ENCODE measurements around the gene ANKS1B. TPM values are rescaled to one million over a fixed set of nuclear protein-coding genes. Genes with fewer than 3 reads are reported as not detected.

The ANKS1B gene
- total RNA-seq, 1 donor from 2014 or later: 65.5 TPM

DNA sequence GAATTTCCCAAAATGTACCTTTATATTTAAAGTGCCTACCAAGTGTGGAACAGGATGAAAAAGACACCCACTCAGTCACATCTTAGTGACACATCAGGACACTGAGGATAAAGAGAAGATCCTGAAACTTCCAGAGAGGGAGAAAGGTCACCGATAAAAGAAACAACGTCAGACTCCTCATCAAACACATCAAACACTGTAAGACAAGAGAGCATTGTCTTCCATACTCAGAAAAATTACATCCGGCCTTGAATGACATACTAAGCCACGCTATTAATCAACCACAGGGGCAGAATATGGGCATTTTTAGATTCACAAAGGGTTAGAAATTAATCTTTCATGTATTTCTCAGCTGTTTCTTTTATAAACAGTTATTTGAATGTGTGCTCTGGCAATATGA lies 849.4 kb downstream of the ANKS1B start:
- no peak for DNase-seq (ENCODE audit: low spot score)

DNA sequence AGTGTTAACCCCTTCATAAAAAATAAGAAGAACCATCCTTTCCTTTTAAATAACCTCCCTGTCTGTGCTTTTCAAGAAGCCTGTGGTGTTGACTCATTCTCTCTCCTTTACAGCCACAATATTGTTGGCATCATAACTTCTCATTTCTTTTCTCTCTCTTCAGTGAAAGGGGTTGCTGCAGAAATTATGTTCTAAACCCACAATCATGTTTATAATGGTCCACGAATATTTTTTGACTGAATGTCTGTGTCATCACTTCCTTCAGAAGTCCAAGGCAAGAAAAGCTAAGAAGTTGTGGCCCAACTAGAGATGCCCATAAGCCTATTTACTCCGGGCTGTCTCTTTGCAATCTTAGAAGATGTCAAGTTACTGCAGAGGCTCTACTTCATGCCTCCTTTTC lies 851.3 kb downstream of the ANKS1B start:
- DNase-seq (ENCODE audit: low spot score): no peak

DNA sequence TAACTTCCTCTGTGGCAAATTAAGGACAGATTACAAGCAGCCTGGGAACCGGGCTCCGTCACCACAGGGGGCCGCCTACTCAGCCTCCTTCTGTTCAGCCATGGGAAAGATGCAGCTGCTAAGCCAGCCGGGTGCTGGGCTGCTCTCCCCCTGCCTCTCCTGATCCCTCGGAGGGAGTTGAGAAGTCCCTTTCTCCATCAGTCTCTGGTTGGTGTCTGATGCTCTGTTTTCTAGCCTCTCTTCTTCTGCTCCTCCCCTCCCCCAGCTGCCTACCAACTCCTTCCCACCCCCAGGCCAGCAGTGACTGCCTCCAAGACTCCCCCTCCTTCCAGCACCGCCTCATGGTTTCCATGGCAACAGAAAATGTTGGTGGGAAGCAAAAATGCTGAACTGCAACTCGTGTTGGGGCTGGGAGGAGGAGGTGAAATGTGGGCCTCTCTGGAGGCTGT lies 853.0 kb downstream of the ANKS1B start:
- DNase-seq (ENCODE audit: low spot score): no peak

DNA sequence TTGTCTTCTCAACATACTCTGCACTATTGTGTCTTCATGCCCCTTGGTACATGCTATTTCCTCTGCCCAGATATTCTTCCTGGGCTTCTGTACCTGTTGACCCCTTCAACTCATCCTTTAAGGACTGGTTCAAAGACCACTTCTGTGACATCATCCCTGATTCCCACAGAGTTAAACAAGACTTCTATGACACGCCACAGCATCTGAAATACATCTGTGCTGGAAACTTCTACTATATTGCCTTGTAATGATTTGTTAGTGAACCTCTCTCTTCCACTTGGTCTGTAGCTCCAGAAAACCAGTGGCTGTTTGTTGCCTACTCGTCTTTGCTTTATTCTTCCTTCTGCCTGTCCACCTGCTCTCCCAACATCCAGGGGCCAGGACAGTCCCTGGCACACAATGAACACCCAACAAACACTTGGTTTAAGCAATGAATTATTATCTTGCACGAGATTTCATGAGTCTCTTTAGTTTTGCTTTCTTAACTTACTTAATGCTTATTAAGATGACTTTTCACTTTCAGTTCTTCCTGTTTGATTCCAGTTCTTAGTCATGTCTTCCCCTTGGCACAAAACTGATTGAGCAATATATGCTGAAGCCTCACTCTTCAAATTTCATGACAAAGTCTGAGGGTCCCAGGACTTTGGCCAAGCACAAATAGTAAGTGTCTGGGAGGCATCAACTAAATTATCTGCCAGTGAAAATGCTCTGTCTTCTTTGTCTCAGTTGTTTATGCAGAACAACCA lies 853.8 kb downstream of the ANKS1B start:
- DNase-seq (ENCODE audit: low spot score): peak; percentile 5

DNA sequence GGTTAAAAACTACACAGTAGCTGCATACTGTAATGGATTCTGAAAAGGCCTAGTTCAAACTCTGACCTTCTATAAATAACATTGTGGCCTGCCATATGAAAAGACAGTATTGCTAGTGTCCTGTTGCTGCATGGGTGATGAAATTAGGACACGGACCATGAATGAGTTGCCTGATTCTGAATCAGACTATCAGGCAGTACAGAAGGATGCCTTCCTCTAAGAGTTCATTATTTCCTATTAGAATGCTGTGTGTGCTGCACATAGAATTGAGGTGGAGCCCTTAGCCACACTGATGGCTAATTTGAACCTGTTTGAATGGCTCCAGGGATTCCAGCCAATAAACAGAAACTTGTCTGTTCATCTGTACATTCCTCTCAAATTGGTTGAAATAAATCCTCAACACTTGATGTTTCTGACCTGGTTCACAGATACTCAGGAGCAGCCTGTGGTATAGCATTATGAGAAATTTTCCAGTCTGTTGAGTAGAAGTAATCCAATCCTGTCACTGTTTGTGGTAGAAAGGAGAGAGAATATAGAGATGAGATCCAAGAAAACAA lies 856.4 kb downstream of the ANKS1B start:
- no peak for DNase-seq (ENCODE audit: low spot score)

DNA sequence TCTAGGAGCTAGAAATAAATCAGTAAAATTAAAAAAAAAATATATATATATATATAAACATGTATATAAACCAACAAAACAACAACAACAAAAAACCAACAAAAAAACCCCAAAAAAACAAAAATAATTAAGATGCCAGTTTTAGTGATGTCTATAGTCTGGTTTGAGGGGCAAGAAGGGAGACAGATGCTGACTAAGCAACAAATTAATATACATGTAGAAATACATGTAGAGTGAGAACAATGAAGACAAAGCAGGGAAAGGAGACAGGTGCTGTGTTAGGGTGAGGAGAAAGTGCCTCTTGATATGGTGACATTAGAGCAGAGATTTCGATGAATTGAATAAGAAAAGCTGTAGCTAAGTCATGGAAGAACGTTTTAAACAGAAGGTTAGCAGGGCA lies 861.8 kb downstream of the ANKS1B start:
- DNase-seq (ENCODE audit: low spot score): no peak

DNA sequence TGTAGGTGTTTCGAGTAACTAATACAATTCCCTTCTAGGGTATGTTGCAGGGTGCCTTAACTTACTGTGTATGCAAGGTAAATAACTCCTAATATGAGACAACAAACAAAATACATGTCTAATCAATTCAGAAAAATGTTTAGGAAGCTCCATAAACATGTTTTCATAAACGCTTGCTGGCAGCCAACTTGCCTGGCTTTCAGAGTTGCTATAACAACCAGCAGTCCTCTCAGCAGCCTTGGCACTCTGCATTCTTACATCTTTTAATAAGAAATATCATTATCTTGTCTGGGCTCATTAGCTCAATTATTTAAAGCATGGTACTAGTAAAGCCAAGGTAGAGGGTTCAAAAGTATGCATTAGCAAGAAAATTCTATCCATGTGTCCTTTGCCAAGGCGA lies 862.2 kb downstream of the ANKS1B start:
- DNase-seq (ENCODE audit: low spot score): no peak

DNA sequence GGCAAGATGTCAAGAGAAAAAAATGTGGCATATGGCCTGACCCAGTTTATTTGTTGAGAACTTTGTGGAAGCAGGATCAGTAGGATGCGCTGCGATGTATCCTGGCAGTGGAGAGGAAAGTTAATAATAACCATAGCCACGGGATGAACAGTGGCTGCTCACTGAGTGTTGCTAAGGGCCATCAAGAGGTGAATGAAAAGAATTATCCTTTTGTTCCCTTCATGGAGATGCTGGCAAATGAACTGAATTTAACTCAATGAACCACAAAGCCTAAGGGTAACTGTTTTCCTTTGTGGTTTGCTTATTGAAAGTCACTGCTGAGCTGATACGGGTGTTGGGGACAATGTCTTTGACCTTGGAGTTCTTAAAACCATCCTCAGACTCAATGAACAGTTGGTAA lies 863.2 kb downstream of the ANKS1B start:
- DNase-seq (ENCODE audit: low spot score): no peak

DNA sequence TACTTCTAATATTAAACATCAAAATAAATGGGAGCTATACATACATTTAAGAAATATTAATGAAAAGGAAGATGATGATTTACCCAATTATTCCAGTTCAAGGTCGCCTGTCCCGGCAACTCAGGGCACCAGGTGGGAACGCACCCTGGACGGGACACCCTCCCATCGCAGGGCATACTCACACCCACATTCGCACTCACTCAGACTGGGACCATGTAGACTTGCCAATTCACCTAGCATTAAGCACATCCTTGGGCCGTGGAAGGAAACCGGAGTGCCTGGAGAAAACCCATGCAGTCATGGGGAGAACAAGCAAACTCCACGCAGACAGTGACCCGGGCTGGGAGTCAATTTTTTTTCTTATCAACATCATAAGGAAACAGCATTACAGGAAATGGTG lies 864.8 kb downstream of the ANKS1B start:
- DNase-seq (ENCODE audit: low spot score): no peak

DNA sequence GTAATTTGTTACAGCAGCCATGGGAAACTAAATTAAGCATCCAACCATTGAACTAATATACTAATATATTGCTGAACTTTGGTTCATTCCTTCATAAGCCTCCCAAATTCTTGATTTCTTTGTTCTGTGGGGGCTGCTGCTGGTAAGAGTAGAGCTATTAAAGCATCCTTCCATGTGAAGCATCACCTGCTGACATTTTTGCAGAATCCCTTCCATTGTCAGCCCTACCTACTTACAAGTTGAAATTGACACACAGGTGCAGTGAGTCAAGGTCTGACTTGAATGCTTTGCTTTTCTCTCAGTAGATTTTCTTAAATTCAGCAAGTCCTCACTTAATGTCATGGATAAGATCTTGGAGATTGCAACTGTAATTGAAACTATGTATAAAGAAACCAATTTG lies 865.3 kb downstream of the ANKS1B start:
- DNase-seq (ENCODE audit: low spot score): no peak

DNA sequence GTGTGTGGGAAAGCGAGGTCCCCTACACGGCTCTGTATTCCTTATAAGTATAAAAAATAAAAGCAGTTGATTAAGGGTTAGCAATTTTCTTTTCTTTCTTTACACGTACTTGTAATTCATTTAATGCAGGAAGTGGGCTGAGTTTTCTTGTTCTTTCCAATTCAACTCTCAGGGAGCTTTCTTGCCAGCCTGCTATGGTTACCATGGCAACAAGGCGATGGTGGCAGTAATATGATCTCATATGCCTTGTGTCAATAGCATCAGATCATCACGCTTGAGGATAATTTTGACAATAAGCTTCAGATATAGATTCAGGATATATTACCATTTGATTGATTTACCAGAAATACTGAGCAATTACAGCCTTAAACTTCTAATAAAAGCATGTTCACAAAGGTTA lies 873.1 kb downstream of the ANKS1B start:
- DNase-seq (ENCODE audit: low spot score): no peak

DNA sequence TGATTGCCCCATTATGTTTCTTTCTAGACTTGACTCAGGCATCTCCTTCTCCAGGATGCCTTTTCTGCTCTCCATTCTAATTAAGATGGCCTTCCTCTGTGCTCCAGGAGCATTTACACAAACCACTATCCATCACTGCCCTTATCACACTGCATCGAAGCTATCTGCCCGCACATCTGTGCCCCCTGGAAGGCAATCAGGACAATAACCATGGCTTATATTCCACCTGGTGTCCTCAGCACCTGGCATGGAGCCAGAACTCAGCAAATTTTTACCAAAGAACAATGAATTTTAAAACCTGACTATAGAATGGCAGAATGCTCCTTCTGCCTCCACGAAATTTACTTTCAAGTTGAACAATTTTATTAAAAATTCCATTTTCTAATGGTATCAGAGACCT lies 873.9 kb downstream of the ANKS1B start:
- no peak for DNase-seq (ENCODE audit: low spot score)

DNA sequence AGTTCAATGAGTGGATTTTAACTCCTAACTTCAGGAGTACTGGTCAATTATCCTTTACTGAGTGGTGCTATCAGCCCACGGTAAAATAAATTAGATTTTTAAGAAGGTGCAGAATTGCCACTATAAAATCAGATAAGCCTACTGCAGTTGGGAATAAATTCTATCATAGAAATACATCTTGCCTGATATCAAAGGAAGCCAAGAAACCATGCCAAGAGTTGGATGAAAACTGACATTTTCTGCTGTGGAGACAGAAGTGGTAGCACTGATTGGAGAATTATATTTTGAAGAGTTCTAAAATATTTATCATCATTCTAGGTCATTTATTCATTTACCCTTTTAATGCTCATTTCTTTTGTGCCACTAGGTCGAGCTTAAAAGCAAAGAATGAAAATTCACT lies 874.5 kb downstream of the ANKS1B start:
- no peak for DNase-seq (ENCODE audit: low spot score)

DNA sequence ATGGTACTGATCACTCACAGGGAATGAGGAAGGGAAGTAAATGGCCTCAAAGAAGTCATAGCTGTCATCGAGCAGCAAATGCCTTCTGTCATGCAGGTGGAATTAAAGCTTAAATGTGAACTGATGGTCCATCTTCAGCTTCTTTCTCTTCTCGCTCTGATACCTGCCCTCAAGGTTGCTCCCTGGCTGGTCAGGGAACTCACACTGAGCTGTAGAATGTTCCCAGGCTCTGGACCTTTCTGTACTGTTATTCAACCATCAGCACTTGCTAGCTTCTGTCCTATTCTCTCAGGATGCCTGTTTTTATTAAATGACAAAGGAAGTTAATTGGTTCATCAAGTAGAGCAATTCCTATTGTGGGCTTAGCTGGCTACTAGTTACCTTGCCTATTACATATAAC lies 875.8 kb downstream of the ANKS1B start:
- no peak for DNase-seq (ENCODE audit: low spot score)

DNA sequence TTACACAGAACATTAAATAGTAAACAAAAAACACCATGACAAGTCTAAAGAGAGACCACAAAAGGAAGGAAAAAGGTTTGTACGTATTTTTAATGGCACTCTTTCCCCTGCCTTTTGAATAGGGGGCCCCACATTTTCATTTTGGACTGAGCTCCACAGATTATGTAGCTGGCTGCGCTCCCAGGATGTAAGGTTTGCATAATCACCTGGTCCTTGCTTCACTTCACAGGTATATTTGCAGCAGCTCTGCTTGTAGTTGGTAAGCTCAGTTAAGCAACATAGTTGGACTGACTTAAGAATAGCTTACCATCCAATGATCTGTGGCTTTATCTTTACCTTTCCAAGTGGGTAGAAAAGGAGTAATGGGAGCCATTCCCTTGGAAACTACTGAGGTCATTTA lies 885.0 kb downstream of the ANKS1B start:
- DNase-seq (ENCODE audit: low spot score): no peak

DNA sequence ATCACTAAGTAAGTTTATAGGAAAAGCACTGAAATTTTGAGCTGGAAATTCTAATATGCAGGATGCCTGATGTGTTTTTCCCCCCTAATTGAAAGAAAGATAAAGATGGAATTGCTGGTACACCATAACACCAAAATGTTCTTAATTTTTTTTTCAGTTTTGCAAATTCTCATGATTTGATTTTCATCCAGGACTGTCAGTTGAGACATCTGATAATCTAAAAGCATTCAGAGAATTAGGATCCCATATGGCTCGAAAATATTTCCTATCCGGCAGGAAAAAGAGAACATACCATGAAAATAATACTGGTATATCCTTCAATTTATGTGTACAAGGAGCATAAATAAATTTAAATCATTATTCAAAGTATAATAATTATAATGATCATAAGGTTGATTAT lies 887.6 kb downstream of the ANKS1B start:
- no peak for DNase-seq (ENCODE audit: low spot score)

DNA sequence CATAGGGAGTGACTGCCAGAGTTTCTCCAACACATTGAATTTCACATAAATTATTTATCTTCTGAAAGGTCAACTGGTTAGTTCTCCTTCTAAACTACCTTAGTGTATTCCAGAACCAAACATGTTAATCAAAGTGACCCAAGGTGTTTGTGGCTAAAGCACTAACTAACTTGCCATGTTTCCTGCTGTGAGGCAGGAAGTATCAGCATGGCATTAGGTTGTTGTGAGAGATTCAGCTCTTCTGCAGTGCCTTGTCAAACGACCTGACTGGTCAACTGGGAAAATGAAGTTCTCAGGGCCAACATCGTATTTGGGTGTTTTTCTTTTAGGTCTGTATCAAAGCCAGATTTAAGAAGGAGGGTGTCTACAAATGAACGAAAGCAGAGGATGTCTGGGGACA lies 891.6 kb downstream of the ANKS1B start:
- DNase-seq (ENCODE audit: low spot score): no peak

DNA sequence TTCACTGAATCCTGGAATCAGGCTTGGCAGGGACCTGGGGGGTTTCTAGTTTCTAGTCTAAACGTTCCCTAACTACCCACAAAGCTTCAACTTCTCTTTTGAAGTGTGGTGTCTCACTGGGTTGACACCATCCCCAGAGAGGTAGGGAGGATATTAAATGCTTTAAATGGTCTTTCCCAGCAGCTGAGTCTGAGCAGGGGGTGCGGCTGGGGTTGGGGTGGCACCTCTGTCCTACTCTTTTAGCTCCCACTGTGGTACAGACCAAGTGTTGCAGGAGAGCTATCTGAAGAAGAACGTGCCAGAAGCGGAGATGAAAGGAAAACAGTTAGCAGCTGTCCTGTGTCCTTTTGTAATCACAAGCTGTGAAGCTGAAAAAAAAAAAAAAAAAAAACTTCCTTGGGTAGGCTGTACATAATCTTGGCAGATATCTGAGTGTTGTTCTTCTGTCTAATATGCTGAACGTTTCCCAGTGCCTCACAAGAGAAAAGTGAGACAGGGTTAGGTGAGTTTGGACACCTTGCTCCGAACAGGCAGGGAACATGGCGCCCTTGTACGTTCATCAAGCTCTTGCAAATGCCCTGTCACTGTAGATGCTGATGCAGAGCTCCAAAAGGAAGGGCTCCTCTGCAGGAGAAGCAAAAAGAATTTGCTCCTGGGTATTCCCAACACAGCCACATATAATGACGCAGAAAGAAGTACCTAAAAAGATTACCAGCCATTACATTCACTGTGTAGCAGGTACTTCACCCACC lies 892.5 kb downstream of the ANKS1B start:
- DNase-seq (ENCODE audit: low spot score): no peak

DNA sequence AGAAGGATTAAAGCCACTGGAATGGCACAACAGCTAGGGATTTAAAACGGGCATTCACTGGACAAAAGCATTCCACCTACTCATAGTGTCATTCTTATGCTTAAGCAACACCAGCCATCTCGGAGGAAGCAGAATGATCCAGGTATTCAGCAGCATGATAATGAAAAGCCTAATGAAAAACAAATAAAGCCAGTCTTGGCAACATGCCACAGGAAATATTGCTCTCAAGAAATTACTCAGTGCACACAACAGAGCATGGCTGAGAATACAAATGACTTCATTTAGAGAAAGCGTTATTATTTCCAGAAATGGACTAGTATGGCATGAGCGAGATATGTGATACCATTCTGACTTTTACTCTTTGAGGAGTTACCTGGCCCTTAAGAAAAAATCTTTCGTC lies 897.5 kb downstream of the ANKS1B start:
- no peak for DNase-seq (ENCODE audit: low spot score)

DNA sequence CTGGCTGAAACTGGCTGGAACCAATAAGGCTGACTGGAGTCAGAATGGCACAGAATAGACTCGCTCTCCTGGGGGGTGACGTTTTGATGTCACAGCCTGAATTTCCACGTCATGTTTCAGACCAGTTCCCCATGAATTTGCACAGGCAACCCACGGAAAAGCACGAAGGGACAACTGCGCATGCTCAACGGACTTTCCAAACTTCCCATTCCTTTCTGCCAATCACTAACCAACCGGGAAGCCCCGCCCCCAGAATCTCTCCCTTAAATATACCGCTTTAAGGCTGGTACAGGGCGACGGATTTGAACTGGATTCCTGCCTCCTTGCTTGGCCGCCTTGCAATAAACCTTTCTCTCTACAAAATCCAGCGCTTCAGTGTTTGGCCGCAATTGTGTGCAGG lies 904.9 kb downstream of the ANKS1B start:
- DNase-seq (ENCODE audit: low spot score): no peak

DNA sequence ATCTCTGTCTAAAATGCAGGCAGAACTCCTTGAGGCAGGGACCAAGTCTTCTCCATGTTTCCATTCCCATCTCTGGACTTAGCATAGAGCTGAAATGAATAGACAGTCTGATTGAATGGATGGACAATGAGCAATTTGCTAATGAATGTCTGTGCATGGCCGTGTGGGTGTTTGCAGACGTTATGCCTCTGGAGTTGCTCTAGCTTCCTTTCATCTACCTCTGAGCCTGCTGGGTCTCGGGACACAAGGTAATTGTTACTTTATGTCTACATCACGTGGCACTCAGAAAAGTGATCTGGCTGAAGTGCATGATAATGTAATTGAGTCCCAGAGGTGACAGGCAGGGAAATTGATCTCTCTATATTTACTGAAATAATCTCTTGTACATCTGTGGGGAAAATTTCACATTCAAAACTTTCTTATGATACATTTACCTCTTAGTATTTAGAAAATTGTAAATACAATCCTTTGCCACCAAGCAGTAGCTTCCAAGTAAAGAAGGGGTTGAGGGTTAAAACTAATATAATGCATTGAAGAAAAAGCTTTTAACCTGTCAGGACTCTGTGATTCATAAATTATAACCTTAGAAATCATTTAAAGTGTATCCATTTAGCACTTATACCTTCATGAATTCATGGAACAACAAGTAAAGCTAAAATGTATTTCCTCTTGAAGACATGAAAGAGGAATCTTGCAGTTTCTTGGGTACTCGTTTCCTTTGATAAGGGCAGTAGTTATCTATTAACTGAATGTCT lies 915.6 kb downstream of the ANKS1B start:
- DNase-seq (ENCODE audit: low spot score): no peak

DNA sequence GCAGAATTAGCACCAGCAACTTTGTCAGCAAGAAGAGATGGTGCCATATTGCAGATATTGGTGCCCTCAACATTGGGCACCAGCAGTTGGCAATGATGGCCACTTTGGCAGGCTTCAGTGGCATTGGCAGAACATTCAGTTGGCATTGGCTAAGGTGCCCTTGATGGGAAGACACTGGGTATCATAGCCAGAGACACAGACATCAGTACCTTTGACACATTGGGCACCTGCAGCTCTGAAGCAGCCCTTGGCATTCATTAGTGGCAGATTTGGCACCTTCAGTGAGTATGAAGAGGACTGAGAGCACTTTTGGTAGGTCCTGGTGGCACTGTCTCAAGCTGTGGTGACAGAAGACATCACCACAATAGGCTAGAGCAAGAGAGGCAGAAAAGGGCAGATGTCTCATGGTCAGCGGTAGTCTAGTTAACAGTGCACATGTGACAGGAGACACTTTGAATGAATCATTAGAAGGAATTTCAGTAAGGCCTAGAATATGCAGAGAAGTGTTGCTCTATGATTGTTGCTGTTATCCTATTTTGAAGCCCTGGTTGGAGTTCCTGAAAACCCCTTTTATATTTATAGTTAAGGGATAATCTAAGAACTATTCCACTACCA lies 917.5 kb downstream of the ANKS1B start:
- no peak for DNase-seq (ENCODE audit: low spot score)
